Activated CD4-positive, alpha-beta T cell treated with anti-CD3 and anti-CD28 coated beads, Interleukin-10, Interleukin-2, amounts not matched to agents 100 ng/mL and 50 ng/mL, durations not matched to agents 16 hours and 8 hours (primary cell): ENCODE measurements around the gene SYAP1.
A peak's percentile ranks its signal among the peaks of the same experiment; 100 is the strongest.
"Not testable (repeated sequence)": the region's sequence is repeated elsewhere in the genome, so short reads cannot be mapped to it uniquely, and the experiment has no call there.

Experiments used
- DNase-seq: peaks from one replicate; pipeline ENCODE4 v3.0.0-alpha.2; 2020

SYAP1 gene

GRCh38 chrX:16784440-16784839, 65.0 kb downstream of the SYAP1 start:
- not testable (repeated sequence) for DNase-seq

GRCh38 chrX:16785247-16786138, 66.1 kb downstream of the SYAP1 start:
- peak; percentile 16 for DNase-seq

GRCh38 chrX:16786139-16786790, 66.9 kb downstream of the SYAP1 start, which contains the start of gene TXLNG:
TXLNG (plus strand) TSS chrX:16786466; CDS start chrX:16786488, 22 bp downstream.
- peak; percentile 99 for DNase-seq

GRCh38 chrX:16786791-16787735, 67.7 kb downstream of the SYAP1 start:
- peak; percentile 49 for DNase-seq

- DNase-seq, result peak; percentile 10
Measured at GRCh38 chrX:16788477-16788876, 69.1 kb downstream of the SYAP1 start.

- DNase-seq, result no peak
Measured at GRCh38 chrX:16796298-16796697, 76.9 kb downstream of the SYAP1 start.

GRCh38 chrX:16797358-16797757, 77.9 kb downstream of the SYAP1 start:
- no peak for DNase-seq

- no peak for DNase-seq
Measured at GRCh38 chrX:16797841-16798240, 78.4 kb downstream of the SYAP1 start.

GRCh38 chrX:16804923-16805464, 85.6 kb downstream of the SYAP1 start:
- no peak for DNase-seq

- DNase-seq, result no peak
Measured at GRCh38 chrX:16807548-16807947, 88.1 kb downstream of the SYAP1 start.

GRCh38 chrX:16807976-16808542, 88.6 kb downstream of the SYAP1 start:
- DNase-seq, result no peak

- DNase-seq, result no peak
Measured at GRCh38 chrX:16814597-16814996, 95.2 kb downstream of the SYAP1 start.
